Panc1 (cell line): Measurements from ENCODE around the gene ROR1. TPM values are rescaled to one million over a fixed set of nuclear protein-coding genes. Genes with fewer than 3 reads are reported as not detected.
"Not testable (repeated sequence)": the region's sequence is repeated elsewhere in the genome, so short reads cannot be mapped to it uniquely, and the experiment has no call there.

Experiments
- ATAC-seq: fragments of 200-7000 bp; cut with Tn5 transposase; 2 replicates; pipeline ENCODE4 v1.9.1; 2020; ENCODE audit warnings: mild to moderate bottlenecking, moderate library complexity
- BruUV-seq: library from RNA; stranded (reverse); fragments of 400-500 nt; replicated peaks from 2 replicates; lab custom pipeline; 2021; lab: Mats Ljungman, UMichigan
- CTCF ChIA-PET: fragments of 300-600 bp; sonication (Branson Sonifier 250); formaldehyde crosslinking; loops from one replicate; lab custom pipeline; 2022; ENCODE audit warnings: antibody characterized with exemption; lab: Charles Lee
- POLR2A ChIA-PET: fragments of 300-600 bp; sonication (Branson Sonifier 250); formaldehyde crosslinking; loops from one replicate; lab custom pipeline; 2022; ENCODE audit warnings: antibody characterized with exemption; lab: Charles Lee
- DNase-seq: peaks from one replicate; pipeline ENCODE4 v3.0.0-alpha.2; 2010; ENCODE audit warnings: low read depth, low spot score
- H3K27ac ChIP-seq: 2 replicates; pipeline ENCODE4 v1.5.1; 2011; ENCODE audit warnings: mild to moderate bottlenecking, low read length, inconsistent platforms
- H3K27me3 ChIP-seq: fragments of 200-500 bp; sonication (Bioruptor generic); 2 replicates; pipeline ENCODE4 v1.6.0; 2014; ENCODE audit warnings: low read length, inconsistent platforms; ENCODE audit not compliant: control insufficient read depth, insufficient read depth
- H3K36me3 ChIP-seq: fragments of 200-500 bp; sonication (Bioruptor generic); 2 replicates; pipeline ENCODE4 v1.5.1; 2014; ENCODE audit warnings: inconsistent platforms, mild to moderate bottlenecking, low read length, moderate library complexity; ENCODE audit not compliant: control insufficient read depth, insufficient read depth
- H3K4me1 ChIP-seq: 2 replicates; pipeline ENCODE4 v1.5.1; 2011; ENCODE audit warnings: inconsistent platforms, mild to moderate bottlenecking, low read length, moderate library complexity; ENCODE audit not compliant: control insufficient read depth, insufficient read depth
- H3K4me3 ChIP-seq, 2 experiments: 2 replicates each; pipeline ENCODE4 v1.5.1; 2011 to 2012; ENCODE audit warnings: low read depth in 2 of 2, low read length in 2 of 2, mild to moderate bottlenecking in 2 of 2, inconsistent platforms in 1 of 2, moderate library complexity in 1 of 2
- H3K9me3 ChIP-seq: fragments of 200-500 bp; sonication (Bioruptor generic); 2 replicates; pipeline ENCODE4 v1.5.1; 2014; ENCODE audit warnings: low read depth, mild to moderate bottlenecking, inconsistent platforms, low read length, moderate library complexity; ENCODE audit not compliant: control insufficient read depth, insufficient read depth
- CTCF ChIP-seq: fragments of 450-650 bp; IDR thresholded peaks from 2 replicates; pipeline ENCODE4 v1.5.1; 2017; ENCODE audit warnings: mild to moderate bottlenecking
- POLR2AphosphoS5 ChIP-seq: IDR thresholded peaks from 2 replicates; pipeline ENCODE4 v1.6.1; 2012; ENCODE audit warnings: mild to moderate bottlenecking, low read depth, low read length, moderate library complexity
- SIN3A ChIP-seq: IDR thresholded peaks from 2 replicates; pipeline ENCODE4 v1.6.1; 2012; ENCODE audit warnings: low read depth, mild to moderate bottlenecking, low read length, moderate library complexity, borderline replicate concordance; ENCODE audit not compliant: insufficient read depth
- TCF7L2 ChIP-seq: IDR thresholded peaks from 2 replicates; pipeline ENCODE4 v1.6.1; 2011; ENCODE audit warnings: mild to moderate bottlenecking, low read depth, low read length, inconsistent platforms
- in situ Hi-C: cut with HindIII; loops from 2 replicates; pipeline ENCODE4 v1.10.0; 2016; ENCODE audit warnings: low sequenced_read_pairs, low pct_unique_long_range_greater_than_20kb
- intact Hi-C: fragments of 100-400 bp; cut with micrococcal nuclease; formaldehyde crosslinking; loops from one replicate; pipeline ENCODE4 v1.10.0; 2022; ENCODE audit not compliant: unreplicated experiment
- total RNA-seq: library from RNA; stranded (reverse); gene quantifications from one replicate; pipeline ENCODE4 v1.2.1, GENCODE V29; 2021; ENCODE audit not compliant: unreplicated experiment
- TF ChIP-seq, protein P1 (sequence below), 2 experiments: IDR thresholded peaks; 2 replicates each; pipeline ENCODE4 v1.6.1; 2011 to 2012; ENCODE audit warnings: low read depth in 2 of 2, control low read depth in 1 of 2, low read length in 1 of 2, mild to moderate bottlenecking in 1 of 2, moderate library complexity in 1 of 2; ENCODE audit not compliant: insufficient read depth in 1 of 2

ROR1 gene
- total RNA-seq, 1 experiment from 2014 or later, result 19.3 TPM

DNA sequence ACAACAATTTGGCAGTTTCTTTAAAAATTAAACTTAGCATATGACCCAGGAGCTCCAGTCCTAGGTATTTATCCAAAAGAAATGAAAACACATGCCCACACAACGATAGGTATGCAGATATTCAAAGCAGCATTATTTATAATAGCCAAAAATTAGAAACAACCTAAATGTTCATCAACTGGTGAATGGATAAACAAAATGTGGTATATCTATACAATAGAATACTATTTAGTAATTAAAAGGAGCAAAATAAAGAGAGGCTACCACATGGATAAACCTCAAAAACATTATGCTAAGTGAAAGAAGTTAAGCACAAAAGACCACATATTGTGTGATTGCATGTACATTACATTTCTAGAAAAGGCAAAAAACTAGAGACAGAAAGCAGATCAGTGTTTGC lies 51.3 kb downstream of the ROR1 start:
- H3K9me3 ChIP-seq, result no peaks in the 10 kb centered on the region
- DNase-seq (no peak), ATAC-seq (no peak)
- BruUV-seq, result no TSS peak
- H3K27me3 ChIP-seq, result no peaks in the 10 kb centered on the region
- intact Hi-C loops (no loop called here), in situ Hi-C loops (no loop called here)
- TF ChIP-seq POLR2AphosphoS5 (no peak), SIN3A (no peak), TCF7L2 (no peak), CTCF (no peak)
- TF ChIP-seq, protein P1, sequence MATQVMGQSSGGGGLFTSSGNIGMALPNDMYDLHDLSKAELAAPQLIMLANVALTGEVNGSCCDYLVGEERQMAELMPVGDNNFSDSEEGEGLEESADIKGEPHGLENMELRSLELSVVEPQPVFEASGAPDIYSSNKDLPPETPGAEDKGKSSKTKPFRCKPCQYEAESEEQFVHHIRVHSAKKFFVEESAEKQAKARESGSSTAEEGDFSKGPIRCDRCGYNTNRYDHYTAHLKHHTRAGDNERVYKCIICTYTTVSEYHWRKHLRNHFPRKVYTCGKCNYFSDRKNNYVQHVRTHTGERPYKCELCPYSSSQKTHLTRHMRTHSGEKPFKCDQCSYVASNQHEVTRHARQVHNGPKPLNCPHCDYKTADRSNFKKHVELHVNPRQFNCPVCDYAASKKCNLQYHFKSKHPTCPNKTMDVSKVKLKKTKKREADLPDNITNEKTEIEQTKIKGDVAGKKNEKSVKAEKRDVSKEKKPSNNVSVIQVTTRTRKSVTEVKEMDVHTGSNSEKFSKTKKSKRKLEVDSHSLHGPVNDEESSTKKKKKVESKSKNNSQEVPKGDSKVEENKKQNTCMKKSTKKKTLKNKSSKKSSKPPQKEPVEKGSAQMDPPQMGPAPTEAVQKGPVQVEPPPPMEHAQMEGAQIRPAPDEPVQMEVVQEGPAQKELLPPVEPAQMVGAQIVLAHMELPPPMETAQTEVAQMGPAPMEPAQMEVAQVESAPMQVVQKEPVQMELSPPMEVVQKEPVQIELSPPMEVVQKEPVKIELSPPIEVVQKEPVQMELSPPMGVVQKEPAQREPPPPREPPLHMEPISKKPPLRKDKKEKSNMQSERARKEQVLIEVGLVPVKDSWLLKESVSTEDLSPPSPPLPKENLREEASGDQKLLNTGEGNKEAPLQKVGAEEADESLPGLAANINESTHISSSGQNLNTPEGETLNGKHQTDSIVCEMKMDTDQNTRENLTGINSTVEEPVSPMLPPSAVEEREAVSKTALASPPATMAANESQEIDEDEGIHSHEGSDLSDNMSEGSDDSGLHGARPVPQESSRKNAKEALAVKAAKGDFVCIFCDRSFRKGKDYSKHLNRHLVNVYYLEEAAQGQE (IDR thresholded peaks at IDR 0.05; ENCODE audit: insufficient read depth in 1 of 2, low read depth in 2 of 2, low read length in 1 of 2), result no peak
- peaks cover 25% of the 10 kb centered on the region for H3K4me1 ChIP-seq
- ChIA-PET POLR2A (no interaction called here), CTCF (no interaction called here)
- H3K36me3 ChIP-seq, result no peaks in the 10 kb centered on the region
- no peak overlapping the region for H3K4me3 ChIP-seq
- no peak overlapping the region for H3K27ac ChIP-seq

- H3K9me3 ChIP-seq, BruUV-seq, CTCF ChIA-PET, ATAC-seq, POLR2A ChIA-PET, DNase-seq, in situ Hi-C loops, H3K27ac ChIP-seq, H3K4me3 ChIP-seq, H3K27me3 ChIP-seq, H3K36me3 ChIP-seq, intact Hi-C loops: not testable (repeated sequence)
- H3K4me1 ChIP-seq, result peaks cover 15% of the 10 kb centered on the region
Measured at GRCh38 chr1:63826246-63826861, 52.5 kb downstream of the ROR1 start.
